Cardiac septum (tissue), 1 donor: ENCODE results near the gene OPRL1. TPM values are rescaled to one million over a fixed set of nuclear protein-coding genes. Genes with fewer than 3 reads are reported as not detected.
A peak's percentile ranks its signal among the peaks of the same experiment; 100 is the strongest.
"Not testable (repeated sequence)": the region's sequence is repeated elsewhere in the genome, so short reads cannot be mapped to it uniquely, and the experiment has no call there.

Experiments
- DNase-seq: peaks from one replicate; pipeline ENCODE4 v3.0.0-alpha.2; 2020; ENCODE audit warnings: low spot score
- intact Hi-C: fragments of 100-400 bp; cut with DNase I; formaldehyde crosslinking; loops from one replicate; pipeline ENCODE4 v1.14.0; 2022
- total RNA-seq: library from RNA; stranded (reverse); fragmentation: NEBNext Ultra II Directional; extraction: Animal tissue kit (Norgen Biotek cat#: 25700); gene quantifications from one replicate; pipeline ENCODE4 v1.2.1, GENCODE V29; 2021
- donor health status: DM: no; HTN: no; CAD: no.

The OPRL1 gene
- total RNA-seq, 1 donor from 2014 or later: 0.48 TPM

GRCh38 chr20:64109831-64110391, 30.0 kb downstream of the OPRL1 start:
- peak; percentile 49 for DNase-seq
- intact Hi-C loops: no loop called here

GRCh38 chr20:64110411-64111068, 30.7 kb downstream of the OPRL1 start:
- intact Hi-C loops: no loop called here
- peak; percentile 56 for DNase-seq

GRCh38 chr20:64111841-64112641, 32.2 kb downstream of the OPRL1 start:
- DNase-seq: peak; percentile 71
- intact Hi-C loops: no loop called here

GRCh38 chr20:64112691-64113443, 33.0 kb downstream of the OPRL1 start:
- intact Hi-C loops: no loop called here
- DNase-seq: peak; percentile 56

- DNase-seq: peak; percentile 38
Observed at GRCh38 chr20:64113444-64113775, 33.5 kb downstream of the OPRL1 start.

DNA sequence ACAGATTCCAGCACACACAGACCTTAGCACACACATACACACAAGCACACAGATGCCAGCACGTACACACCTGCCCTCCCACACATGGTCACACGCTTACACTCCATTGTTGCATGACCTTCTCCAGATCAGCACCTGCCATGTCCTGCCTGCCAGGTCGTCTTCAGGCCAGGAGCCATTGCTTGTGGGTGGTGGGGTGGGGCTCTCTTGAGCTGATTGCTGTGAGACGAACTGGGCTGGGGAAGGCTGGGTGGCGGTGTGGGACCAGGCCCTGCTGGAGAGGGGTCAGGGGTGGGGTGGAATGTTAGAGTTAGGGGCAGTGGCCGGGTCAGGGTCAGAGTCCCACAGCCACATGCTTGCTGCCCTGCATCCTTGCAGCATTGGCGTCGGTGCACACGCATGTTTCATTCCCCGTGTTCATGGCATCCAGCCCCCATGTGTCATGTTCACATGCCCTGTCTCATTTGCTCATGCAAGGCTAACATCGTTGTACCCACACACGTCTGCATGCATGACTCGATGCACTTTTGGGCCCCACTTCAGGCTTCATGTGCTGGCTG, 34.0 kb downstream of the OPRL1 start:
- intact Hi-C loops: no loop called here
- peak; percentile 62 for DNase-seq

More at GRCh38 chr20:64113444-64113775, 33.5 kb downstream of the OPRL1 start:
- intact Hi-C loops: no loop called here

GRCh38 chr20:64114356-64114971, 34.6 kb downstream of the OPRL1 start:
- DNase-seq: peak; percentile 67
- intact Hi-C loops: no loop called here

DNA sequence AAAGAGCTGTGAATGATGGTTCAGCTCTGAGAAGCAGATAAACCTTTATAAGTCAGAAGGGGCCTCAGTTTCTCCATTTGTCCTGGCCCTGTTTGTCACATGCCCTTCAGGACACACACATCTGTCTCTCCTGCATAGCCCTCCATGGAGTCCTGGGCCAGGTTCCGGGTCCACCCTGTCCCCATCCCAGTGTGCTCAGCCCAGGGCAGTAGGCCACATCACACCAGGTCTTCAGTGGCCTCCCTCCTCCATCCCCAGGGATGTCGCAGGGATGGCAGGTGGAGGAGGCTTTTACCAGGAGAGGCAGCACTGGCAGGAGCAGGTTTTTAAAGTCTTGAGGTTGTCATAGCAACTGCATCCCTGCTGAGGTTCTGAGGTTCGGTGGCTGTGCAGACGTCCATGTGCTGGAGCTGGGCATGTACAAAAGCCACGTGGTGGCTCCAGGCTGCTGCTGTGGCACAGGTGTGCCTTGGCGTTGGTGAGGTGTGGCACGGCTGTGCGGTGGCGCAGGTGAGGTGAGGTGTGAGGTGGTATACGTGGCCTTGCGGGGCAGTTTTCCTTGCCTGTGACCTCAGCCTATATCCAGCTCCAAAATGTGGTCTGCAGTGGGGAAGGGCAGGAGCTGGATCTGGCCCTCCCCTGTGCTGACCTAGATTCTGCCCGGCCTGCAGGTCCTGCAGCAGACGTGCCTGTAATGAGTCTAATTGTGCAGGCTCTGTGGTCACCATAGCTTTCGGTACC, 35.5 kb downstream of the OPRL1 start:
- intact Hi-C loops: no loop called here
- DNase-seq: peak; percentile 64

- intact Hi-C loops: no loop called here
Observed at GRCh38 chr20:64116016-64116415, 36.1 kb downstream of the OPRL1 start.

DNA sequence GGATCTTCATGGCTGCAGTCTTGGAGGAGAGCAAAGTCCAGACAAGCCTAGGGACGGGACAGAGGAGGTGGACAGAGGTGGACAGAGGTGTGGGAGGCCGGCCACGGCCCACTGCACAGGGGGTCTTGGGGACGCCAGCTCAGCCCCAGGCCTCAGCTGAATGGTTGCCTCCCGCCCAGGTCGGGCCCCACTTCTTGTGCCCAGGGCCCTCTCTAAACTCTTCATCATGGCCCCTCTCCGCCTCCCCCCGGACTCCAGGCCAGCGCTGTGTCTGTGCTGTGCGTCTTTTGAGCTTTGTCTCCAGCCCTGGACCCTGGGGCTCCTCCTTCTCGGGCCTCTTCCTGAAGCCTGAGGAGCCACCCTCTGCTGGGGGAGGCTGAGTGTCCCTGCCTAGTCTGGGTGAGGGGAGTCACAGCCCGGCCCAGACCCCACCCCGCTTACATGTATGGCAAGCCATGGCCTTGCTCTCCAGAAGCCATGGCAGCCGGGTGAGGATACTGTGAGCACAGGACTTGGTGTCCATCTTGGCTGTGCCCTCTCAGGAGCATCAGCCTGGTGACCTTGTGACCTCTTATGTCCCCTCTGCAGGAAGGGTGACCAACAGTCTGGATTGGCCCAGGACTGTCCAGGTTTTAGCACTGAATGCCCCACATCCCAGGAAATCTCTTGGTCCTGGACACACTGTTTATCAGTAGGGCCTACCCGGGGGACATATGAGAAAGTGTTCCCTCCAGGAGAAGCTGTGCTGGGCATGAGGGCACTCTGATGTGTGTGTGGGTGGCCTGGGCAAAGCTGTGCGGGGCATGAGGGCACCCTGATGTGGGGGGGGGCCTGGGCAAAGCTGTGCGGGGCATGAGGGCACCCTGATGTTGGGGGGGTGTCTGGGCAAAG, 36.9 kb downstream of the OPRL1 start:
- intact Hi-C loops: no loop called here
- peak; percentile 67 for DNase-seq

More at GRCh38 chr20:64116016-64116415, 36.1 kb downstream of the OPRL1 start:
- peak; percentile 55 for DNase-seq

- intact Hi-C loops, DNase-seq: not testable (repeated sequence)
Observed at GRCh38 chr20:64117432-64117777, 37.5 kb downstream of the OPRL1 start.

GRCh38 chr20:64119301-64119680, 39.4 kb downstream of the OPRL1 start:
- intact Hi-C loops: loop anchor here (2.0 kb wide), 1 partner anchor 34 kb away; the partner anchor contains the start of gene LKAAEAR1

GRCh38 chr20:64119681-64120341, 39.9 kb downstream of the OPRL1 start:
- intact Hi-C loops: loop anchor here (1.0 to 5.0 kb wide), 3 partner anchors 35 to 583 kb away; partner anchors contain the start of genes LKAAEAR1 and PTK6
- DNase-seq: peak; percentile 71

More at GRCh38 chr20:64119301-64119680, 39.4 kb downstream of the OPRL1 start:
- no peak for DNase-seq

DNA sequence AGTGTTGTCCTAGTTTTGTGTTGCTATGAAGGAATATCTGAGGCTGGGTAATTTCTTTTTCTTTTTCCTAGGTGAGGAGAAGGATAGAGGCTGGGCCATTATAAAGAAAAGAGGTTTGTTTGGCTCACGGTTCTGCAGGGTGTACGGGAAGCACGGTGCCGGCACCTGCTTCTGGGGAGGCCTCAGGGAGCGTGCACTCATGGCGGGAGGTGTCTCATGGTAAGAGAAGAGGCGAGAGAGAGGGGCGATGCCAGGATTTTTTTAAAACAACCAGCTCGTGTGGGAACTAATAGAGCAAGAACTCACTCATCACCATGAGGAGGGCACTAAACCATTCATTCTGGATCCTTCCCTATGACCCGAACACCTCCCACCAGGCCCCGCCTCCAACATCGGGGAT, 41.7 kb downstream of the OPRL1 start:
- intact Hi-C loops: loop anchor here (5.0 kb wide), 1 partner anchor 584 kb away; the partner anchor contains the start of gene PTK6
- DNase-seq: peak; percentile 22

GRCh38 chr20:64122927-64123326, 43.0 kb downstream of the OPRL1 start:
- intact Hi-C loops: loop anchor here (5.0 kb wide), 1 partner anchor 586 kb away; the partner anchor contains the start of gene PTK6
- not testable (repeated sequence) for DNase-seq

- peak; percentile 41 for DNase-seq
- intact Hi-C loops: loop anchor here (5.0 kb wide), 1 partner anchor 586 kb away; the partner anchor contains the start of gene PTK6
Observed at GRCh38 chr20:64123517-64123916, 43.6 kb downstream of the OPRL1 start.
